AG20443 (cell line): ENCODE results near the gene PALM2AKAP2.

Source experiments
- DNase-seq: peaks from one replicate; pipeline ENCODE4 v3.0.0; 2012; ENCODE audit warnings: low spot score, mixed read lengths

The PALM2AKAP2 gene

DNA sequence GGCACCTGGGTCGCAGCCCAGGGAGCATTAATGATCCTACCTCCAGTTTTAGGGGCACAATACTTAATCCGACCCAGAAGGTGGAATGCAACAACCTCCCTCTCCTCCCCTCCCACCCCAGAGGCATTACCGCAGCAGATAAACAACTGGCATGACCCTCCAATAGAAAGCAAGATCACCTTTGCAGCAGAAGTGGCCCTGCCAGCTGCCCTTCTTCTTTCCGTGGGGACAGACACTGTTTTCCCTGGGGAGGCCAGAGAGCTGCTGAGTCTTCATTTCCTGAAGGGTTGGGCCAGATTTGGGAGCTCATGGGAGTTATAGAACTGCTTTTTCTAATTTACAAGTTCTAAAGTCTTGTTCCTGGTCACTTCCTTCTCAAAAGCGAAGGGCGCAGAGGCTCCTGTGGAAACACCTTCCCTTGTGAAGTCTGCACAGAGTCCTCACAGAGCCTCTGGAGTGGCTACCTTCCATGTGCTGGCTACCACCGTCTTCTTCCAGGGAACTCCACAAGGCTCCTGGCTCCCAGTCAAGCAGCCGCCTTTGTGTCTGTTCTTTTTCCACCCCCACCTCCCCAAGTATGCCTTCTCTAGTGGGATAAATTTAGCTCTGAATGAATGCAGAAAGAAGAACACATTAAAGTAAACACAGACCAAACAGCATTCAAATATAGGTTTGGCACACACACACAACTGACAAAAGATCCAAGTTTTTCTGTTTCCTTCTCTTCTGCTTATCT, 8.0 kb upstream of the PALM2AKAP2 start:
- DNase-seq = peak; percentile 23

DNA sequence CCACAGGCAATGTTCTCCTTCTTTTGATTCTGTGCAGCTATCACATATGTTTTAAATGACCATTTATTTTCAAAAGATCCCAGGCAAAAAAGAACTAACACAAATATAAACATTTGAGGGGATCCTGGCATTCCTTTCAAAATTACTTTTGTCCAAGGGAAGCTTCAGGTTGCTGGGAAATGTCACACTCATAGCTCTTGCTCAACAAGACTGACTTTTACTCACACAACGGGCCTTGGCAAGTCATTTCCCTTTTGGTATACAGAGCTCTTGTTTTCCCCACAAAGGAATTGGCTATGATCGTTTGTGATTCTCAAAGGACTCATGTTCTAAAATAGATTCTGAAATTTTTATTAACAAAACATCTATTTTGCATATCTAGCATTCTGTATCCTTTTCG, 4.5 kb upstream of the PALM2AKAP2 start:
- peak; percentile 52 for DNase-seq

- DNase-seq = no peak
Measured at GRCh38 chr9:109776391-109776790, 3.6 kb upstream of the PALM2AKAP2 start.

DNA sequence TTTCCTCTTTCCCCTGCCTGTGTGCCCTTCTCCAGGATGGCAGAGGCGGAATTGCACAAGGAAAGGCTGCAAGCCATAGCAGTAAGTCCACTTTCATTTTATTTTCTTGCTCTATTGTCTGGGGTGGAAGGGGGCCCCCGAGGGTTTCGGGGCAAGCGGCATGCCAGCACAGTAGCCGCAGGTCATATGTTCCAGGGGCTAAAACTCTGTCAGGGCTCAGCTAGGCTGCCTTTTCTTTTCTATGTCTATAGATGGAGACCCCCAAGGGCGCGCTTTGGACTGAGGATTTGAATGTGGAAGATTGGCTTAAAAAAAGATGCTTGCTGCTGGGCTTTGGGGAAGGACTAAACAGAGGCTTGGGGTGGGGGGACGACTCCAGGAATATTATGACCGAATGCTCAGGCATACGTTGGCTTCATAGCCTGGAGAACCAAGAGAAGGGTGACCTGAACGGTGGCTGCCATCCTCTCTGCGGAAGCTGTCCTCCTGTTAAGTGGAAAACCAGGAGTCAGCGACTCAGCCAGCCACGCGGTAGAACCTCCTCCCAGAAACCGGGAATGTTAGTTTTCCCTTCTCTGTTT, 545 bp downstream of the PALM2AKAP2 start:
- DNase-seq = peak; percentile 27

DNA sequence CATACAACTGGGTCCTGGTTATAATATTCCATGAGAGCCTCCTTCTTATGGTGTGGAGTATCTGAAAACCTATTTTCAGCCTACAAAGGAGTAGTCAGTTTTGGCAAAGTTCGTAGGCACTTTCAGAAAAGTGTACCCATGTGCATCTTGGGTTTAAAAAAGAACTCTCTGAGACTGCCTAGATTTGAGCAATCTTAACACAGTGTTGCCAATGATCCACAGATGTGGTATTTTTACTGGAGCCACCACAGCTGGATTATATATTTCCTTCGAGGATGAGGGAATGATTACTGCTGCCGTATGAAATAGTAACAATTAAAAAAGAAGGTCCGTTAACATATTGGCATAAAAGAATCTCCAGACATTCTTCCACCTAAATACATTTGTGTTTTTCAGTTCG, 1.1 kb downstream of the PALM2AKAP2 start:
- DNase-seq = peak; percentile 25

- peak; percentile 21 for DNase-seq
Measured at GRCh38 chr9:109781541-109782197, 1.7 kb downstream of the PALM2AKAP2 start.

- no peak for DNase-seq
Measured at GRCh38 chr9:109787735-109788134, 7.7 kb downstream of the PALM2AKAP2 start.

GRCh38 chr9:109789556-109789955, 9.6 kb downstream of the PALM2AKAP2 start:
- no peak for DNase-seq

- no peak for DNase-seq
Measured at GRCh38 chr9:109789971-109790370, 10.0 kb downstream of the PALM2AKAP2 start.

GRCh38 chr9:109791003-109791677, 11.1 kb downstream of the PALM2AKAP2 start:
- no peak for DNase-seq

DNA sequence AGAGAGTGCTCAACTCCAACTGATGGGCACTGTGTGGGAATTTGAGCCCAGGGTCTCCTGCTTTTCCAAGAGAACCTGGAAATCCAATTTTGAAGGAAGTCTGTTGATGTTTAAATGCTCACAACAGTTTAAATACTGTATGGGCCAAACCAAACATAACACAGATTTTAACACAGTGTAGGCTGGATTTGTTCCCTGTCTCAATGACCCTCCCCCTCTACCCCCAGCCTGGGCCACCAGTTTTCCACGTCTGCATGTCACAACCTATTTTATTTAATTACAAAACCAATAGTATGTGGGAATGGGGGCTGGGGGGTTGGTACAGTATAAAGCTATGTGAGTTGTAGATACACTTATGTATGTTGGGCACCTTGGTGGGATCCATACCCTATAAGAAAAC, 11.7 kb downstream of the PALM2AKAP2 start:
- DNase-seq = no peak

GRCh38 chr9:109792951-109793546, 13.1 kb downstream of the PALM2AKAP2 start:
- DNase-seq = peak; percentile 90

- DNase-seq = no peak
Measured at GRCh38 chr9:109793921-109794320, 13.9 kb downstream of the PALM2AKAP2 start.

DNA sequence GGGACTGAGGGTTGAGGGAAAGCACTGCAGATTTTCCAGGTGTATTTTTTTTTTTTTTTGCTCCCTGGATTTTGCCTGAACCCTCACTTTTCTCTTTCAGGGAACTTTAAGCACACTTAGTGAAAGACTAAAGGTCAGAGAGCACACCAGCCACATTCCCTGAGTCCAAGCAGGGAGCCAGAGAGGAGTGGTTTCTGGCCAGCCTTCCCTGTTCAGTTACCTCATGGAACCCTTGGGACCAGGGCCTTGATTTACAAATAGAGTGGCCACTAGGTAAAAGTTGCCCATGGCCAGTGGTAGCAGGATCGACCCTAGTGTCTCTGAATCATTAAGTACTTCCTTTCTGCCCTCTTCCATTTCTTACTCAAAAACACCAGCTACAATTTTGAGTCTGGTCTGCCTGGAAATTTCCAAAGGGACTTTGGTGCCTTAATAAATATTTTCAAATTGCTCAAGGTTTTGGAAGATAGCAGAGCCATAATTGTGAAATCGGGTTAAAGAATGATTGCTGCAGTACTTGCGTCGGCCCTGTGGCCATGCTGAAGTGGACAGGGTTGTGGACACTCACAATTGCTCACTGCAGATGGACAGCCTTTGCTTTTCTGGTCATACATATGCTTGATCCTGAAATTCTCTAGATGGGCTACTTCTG, 14.5 kb downstream of the PALM2AKAP2 start:
- peak; percentile 55 for DNase-seq

GRCh38 chr9:109795613-109796012, 15.6 kb downstream of the PALM2AKAP2 start:
- no peak for DNase-seq

DNA sequence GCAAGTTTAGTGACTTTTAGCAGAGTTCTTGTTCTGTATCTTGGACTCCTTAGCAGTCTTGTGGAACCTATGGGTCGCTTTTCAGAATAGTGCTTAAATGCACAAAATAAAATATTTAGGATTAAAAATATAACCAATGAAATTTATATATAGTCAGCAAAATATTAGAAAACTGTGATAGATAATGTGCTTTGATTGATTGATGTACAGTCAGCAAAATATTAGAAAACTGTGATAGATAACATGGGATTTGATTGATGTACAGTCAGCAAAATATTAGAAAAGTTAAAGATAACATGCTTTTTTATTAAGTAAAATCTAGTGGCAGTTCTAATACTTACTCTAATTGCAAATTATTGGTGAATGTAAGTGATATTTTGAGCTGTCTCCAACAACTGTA, 16.1 kb downstream of the PALM2AKAP2 start:
- no peak for DNase-seq

- DNase-seq = no peak
Measured at GRCh38 chr9:109797006-109797405, 17.0 kb downstream of the PALM2AKAP2 start.

GRCh38 chr9:109797509-109797908, 17.5 kb downstream of the PALM2AKAP2 start:
- no peak for DNase-seq

DNA sequence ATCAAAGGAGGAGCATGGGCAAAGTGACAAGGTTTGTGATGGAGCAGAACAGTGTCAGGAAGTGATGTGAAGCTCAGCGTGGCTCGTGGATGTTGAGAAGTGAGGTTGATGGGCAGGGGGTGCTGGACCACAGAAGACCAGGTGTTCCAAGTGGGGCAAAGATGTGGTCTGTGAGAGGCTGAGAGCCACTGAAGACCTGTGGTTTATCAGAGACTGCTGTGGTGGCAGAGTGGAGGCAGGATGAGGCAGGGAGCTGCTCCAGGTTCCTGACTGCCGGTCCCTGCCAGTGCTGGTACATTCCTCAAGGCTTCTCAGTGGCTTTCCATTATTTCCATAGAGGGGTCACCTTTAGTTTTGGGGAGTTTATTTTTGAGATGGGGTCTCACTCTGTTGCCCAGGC, 19.1 kb downstream of the PALM2AKAP2 start:
- no peak for DNase-seq

DNA sequence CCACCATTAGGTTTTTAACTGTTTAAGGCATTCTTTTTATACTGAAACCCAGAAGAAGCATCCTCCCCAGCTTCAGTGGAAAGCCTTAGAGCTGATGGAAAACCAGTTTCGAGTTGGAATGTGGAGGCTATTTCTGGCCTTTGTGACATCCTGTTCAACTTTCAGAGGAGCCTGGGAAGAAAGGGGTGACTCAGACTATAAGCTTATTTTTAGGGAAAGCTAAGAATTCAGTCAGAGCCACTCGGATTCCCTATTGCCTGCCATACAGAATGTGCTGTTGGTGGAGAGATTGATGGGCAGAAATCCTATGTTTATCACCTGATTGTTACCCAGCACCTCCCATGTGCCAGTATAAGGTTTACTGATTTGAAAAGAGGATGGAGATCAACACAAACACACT, 19.8 kb downstream of the PALM2AKAP2 start:
- peak; percentile 78 for DNase-seq

- DNase-seq = no peak
Measured at GRCh38 chr9:109801484-109801883, 21.5 kb downstream of the PALM2AKAP2 start.

- DNase-seq = no peak
Measured at GRCh38 chr9:109802491-109802890, 22.5 kb downstream of the PALM2AKAP2 start.
